Measurements from ENCODE around the gene ZDHHC7. TPM values are rescaled to one million over a fixed set of nuclear protein-coding genes. Genes with fewer than 3 reads are reported as not detected.

ZDHHC7 gene
- total RNA-seq, 2 experiments from 2014 or later = 31.2 to 33.0 TPM

DNA sequence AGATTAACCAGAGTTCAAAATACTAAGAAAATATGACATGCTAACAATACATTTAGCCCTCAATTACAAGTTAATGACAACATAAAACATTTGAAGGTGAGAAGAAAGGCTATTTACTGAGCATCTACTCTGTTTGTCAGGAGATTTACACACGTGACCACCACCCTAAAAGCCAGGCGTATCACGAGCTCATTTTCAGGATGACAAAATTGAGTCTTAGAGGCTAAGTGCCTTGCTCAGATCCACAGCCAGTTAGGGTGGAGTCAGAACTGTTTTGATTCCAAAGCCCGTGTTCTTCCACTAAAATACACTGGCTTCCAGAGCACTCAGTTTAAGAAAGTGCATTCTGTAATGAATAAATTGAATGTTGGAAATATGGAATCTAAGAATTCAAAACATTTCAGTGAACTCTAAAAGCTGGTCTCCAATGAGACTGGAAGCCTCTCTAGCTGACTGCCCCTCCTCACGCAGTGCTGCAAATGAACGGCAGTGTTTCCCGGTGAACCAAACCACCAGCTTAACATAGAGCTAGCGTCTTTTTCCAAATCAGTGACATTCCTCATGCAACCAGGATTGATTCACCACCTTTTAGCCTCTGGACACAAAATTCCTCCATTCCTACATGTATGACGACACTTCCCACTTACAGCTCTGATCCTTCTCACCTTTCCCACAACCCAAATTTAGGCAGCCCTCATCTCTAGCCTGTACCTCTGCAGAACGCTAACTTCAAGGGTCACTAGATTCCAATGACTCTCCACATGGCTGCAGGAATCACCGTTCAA lies 5.9 kb downstream of the ZDHHC7 start:
- POLR2A ChIA-PET = no interaction called here
- CTCF ChIA-PET = interaction anchor here (0.6 to 1.9 kb wide), 2 partner anchors 34 to 420 kb away, joined by 3 to 5 read pairs; no protein-coding TSS in a partner anchor

DNA sequence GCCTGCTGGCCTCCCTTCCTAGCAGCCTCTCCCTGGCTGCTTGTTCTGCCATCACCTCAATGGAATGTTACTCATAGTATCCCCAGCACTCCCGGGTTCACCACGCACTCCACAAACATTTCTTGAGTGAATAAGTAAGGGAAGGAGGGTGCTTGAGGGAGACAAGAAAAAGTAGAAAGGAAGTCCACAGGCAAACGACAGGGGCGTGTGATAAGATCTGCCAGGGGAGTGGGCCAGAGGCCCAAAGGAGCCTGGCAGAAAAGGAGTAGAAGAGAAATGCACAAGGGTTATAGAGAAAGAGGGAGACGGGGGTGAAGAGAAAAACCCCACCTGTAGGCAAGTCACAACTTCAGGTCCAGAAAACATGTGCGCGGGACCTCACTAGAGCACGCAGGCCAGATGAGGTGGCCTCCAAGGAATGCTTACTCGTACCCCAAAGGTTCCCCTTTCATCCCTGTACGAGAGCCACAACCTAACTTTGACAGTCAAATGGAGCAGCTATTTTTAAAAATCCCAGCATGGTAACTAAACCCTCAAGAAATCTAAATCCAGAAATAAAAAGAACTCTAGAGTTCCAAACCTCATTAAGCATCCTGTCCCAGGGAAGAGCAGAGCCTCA lies 6.6 kb downstream of the ZDHHC7 start:
- ChIA-PET POLR2A (no interaction called here), CTCF (interaction anchor here (1.9 kb wide), 1 partner anchor 34 kb away, joined by 5 read pairs; no protein-coding TSS in a partner anchor)

DNA sequence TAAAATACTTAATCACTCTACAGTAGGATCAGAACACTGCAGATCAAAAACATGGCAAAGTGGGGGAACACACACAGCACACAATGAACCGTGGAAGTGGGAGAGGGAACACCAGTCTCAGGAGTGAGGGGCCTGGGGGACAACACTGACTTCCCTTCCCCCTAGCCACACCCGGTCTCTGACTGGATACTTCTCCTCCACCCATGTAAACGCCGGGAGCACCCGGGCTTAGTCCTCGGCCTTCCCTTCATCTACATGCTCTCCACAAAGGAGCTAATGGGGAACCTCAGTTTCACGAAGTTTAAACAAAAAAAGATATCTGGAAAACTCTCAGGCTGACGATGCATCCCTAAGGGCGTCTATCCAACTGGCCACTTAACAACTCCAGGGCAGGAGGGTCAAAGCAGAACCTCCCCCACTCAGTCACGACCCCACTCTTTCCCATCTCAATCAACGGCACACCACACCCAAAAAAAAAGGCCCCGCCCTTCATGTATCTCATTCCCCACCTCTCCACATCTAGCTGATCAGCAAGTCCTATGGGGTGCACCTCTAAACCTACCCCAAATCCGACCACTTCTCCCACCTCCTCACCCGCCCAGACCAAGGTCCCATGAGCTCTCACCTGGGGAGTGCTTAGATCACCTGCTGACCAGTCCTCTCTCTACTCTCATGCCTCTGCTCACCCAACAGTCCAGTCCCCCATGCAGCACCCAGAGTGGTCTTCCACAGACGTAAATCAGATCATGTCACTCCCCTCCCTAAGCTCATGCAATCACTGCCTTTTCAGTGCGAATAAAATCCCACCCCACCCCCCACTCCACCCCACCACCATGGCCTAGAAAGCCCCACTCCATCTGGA lies 7.4 kb downstream of the ZDHHC7 start:
- ChIA-PET POLR2A (no interaction called here), CTCF (interaction anchor here (1.9 kb wide), 1 partner anchor 33 kb away, joined by 5 read pairs; no protein-coding TSS in a partner anchor)

DNA sequence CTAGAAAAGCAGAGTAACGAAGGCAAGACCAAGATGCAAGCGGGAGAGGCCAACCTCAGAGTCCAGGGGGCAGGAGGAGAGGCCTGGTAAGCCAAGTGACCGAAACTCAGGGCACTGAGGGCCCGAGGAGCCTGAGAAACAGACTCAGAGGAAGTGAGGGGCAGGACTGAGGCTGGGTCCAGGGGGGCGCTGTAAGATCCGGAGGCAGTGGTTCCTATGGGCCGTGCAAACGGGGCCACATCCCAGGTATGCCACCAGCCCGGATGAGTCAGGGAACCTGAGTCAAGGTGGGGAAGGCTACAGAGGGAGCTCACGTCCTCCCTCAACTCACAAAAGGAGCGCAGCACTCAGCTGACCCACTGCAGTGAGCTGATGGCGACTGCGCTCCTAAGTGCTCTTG lies 8.3 kb downstream of the ZDHHC7 start:
- ChIA-PET CTCF (no interaction called here), POLR2A (no interaction called here)

DNA sequence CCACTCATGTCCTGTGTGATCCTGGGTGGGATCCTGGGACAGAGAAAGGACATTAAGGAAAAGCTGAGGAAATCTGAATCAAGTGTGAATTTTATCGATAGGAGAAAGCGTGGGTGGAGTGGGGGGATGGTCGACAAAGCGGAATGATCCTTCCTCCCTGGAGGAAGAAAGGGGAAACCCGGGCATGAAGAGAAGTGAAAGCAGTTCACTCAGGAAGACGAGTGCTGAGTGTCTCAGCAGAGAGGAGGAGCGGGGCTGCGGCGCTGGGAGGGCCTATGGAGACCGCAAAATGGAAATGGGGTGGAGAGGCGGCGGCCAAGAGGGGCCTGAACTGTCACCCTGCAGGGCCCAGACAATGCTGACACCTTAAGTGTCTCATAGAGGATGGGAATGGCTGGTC lies 8.7 kb downstream of the ZDHHC7 start:
- ChIA-PET CTCF (no interaction called here), POLR2A (no interaction called here)

DNA sequence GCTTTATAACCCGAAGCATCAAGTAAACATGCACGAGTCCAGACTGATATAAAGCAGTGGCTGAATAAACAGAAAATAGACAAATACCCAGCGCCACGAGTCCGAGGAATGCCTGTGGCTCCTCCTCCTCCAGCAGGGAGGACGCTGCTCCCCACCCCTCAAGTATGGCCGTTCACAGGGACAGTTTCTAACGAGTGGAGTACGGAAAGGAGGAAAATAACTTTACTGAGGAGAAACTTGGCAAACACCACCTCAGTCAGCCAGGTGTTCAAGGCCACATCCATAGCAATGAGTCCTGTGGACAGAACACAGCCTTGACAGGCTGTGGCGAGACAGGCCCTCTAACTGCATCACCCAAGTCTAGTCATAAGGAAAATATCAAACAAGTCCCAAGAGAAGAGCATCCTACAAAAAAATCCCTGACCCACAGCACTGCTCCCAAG lies 9.2 kb downstream of the ZDHHC7 start:
- ChIA-PET CTCF (no interaction called here), POLR2A (no interaction called here)

DNA sequence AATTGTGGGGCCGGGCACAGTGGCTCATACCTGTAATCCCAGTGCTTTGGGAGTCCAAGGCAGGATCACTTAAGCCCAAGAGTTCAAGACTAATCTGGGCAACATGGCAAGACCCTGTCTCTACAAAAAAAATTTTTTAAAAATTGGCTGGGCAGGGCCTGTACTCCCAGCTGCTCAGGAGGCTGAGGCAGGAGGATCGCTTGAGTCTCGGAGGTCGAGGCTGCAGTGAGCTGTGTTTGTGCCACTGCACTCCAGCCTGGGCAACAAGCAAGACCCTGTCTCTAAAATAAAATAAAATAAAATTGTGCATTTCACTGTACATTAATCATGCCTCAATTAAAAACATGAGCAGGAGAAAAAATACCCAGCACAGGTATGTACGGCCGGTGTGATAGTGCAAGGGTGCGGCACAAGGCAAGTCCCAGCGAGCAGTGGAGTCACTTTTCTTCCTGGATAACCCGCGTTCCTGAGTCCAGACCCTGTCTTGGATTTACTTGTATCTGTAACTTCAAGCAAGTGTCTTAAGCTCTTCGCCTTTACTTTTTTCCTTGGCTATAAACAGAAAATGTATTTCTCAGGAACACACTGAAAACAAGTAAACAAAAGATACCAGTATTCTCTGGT lies 11.4 kb downstream of the ZDHHC7 start:
- POLR2A ChIA-PET = no interaction called here

DNA sequence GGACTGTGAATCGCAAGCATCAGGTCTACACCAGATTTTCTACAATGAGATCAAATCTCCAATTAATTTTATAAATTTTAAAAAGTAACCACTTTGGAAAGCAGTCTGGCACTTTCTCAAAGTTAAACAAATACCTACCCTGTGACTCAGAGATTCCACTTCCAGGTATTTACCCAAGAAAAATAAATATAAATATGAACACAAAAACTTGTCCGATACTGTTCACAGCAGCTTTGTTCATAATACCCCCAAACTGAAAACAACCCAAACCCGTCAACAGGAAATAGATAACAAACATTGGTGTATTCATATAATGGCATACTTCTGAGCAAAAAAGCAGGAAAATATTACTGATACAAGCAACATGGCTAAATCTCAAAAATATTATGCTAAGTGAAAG lies 12.1 kb downstream of the ZDHHC7 start:
- POLR2A ChIA-PET = no interaction called here
- CTCF ChIA-PET = no interaction called here

More for the DNA sequence above, 11.4 kb downstream of the ZDHHC7 start:
- CTCF ChIA-PET = no interaction called here

DNA sequence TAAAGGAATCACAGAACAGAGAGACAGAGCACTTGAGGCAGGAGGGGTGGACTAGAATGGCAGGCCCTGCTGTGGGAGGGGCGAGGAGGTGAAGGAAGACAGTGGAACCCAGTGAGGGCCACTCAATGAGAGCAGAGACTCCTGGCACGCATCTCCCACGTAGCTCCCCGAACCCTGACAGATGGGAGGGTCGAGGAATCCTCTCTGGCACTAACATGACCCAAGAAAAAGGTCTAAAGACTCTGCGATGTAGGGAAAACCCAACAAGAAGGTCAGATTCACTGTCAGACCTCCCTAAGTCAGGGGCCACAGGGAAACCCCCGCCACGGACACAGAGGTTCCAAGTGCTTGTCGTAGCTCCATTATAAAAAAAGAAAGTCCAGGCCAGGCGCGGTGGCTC lies 15.0 kb downstream of the ZDHHC7 start:
- POLR2A ChIA-PET = no interaction called here
- CTCF ChIA-PET = interaction anchor here (0.7 to 1.1 kb wide), 2 partner anchors 13 to 105 kb away, joined by 3 to 4 read pairs; no protein-coding TSS in a partner anchor

DNA sequence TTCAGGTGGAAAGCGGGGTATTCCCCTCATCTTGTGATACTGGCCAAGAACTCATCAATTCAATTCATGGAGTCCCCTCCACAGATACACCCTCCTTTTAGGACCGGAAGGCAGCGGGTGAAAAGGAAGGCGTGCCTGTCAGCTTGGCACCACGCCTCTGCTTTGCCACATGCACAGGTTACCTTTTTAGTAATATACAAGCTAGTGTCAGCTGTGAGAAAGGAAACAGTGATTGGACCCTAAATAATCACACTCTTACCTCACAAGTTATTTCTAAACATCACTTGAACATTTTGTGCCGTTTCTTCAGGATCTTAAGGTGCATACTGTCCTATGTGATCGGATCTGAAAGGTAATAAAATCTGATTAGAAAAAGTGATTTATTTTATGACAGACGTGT lies 15.7 kb downstream of the ZDHHC7 start:
- ChIA-PET CTCF (no interaction called here), POLR2A (no interaction called here)

DNA sequence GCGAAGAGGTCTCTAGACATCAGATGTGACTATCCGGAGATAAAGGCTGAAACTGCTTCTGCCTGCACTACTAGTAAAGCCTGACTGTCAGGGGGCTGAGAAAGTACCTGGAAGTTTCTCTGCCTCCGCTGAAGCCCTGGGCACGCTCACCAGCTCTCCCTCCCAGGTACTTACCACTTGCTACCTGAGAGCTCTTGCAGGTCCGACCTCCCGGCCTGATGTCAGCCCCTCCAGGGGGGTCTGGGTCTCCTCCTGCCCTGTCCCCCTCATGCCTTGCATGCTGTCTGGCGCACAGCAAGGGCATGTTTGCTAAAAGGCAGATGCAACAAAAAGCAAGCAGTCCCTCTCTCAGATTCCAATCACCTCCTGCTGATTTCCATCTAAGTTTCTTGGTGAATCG lies 17.4 kb downstream of the ZDHHC7 start:
- ChIA-PET POLR2A (no interaction called here), CTCF (interaction anchor here (0.5 to 0.6 kb wide), 2 partner anchors 8 to 241 kb away, joined by 3 read pairs; no protein-coding TSS in a partner anchor)

DNA sequence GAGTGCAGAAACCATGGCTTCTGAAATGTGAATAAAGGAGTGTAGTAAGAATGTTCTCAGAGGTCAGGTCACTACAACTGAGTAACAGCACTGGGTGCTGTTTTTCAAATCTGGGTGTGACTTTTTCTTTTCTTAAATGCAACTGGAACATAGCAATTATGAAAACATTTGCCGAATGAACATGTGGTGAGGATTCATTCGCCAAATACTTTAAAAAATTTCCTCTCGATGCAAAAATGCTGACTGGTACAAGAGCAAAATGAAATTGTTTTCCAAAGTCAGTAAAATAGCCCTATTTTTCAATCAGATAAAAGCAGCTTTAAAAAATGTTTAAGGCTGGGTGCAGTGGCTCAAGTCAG lies 18.6 kb downstream of the ZDHHC7 start:
- POLR2A ChIA-PET = no interaction called here
- CTCF ChIA-PET = no interaction called here

DNA sequence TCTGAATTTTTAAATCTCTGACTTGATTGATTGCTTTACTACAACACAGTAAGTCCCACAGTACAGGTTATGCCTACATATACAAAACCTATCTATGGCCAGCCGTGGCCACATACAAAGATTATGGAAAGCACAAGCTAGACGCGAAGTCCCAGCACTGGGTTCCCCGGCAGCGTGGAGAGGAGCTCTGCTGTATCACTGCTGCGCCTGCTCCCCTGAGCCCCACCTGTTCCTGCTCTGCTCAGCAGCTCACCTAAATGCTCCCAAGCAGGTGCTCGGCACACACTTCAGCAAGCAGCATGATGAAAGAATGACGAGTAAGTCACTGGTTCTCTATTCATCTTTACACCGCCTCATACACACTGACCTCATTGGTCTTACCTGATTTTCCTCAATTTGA lies 20.6 kb downstream of the ZDHHC7 start:
- CTCF ChIA-PET = no interaction called here
- POLR2A ChIA-PET = no interaction called here

DNA sequence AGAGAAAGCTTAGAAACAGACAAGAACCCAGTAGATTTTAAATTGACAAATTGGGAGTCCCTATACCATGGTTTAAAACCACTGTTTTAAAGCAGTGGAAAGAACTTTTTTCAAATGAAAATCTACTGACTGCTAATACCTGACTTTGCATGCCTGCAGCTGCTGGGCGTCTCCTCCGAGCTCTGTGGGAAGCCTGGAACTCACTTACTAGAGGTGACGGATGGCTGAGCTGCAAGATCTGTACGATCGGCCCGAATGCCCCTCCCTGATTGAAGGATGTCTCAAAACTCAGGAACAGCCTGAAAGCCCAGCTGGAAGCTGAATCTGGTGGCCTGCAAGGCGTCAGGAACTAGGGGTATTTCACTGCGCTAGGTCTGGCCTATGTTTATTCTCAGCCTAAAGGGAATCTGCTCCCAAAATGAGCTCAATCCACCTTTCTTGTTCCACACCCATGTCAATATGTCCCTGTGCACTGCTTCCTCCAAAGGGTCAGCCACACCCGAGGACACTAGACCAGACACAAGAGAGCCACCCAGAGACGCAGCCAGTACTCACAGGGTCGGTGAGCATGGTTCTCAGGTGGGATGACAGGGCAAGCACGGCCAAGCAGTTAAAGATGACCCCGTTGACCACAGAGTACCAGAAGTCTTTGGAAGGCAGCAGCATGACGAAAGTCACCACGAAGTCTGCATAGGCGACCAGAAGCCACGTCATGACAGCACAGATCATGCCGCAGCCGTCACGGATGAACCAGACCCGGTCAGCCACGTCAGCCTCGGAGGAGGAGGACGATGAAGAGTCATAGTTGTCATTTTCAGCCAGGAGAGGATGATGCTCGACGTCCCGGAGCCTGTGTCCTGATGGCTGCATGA lies 21.4 kb downstream of the ZDHHC7 start:
- POLR2A ChIA-PET = interaction anchor here (0.6 kb wide), 1 partner anchor 35 kb away, joined by 5 read pairs; no protein-coding TSS in a partner anchor
- CTCF ChIA-PET = interaction anchor here (0.6 kb wide), 1 partner anchor 242 kb away, joined by 4 read pairs; no protein-coding TSS in a partner anchor

DNA sequence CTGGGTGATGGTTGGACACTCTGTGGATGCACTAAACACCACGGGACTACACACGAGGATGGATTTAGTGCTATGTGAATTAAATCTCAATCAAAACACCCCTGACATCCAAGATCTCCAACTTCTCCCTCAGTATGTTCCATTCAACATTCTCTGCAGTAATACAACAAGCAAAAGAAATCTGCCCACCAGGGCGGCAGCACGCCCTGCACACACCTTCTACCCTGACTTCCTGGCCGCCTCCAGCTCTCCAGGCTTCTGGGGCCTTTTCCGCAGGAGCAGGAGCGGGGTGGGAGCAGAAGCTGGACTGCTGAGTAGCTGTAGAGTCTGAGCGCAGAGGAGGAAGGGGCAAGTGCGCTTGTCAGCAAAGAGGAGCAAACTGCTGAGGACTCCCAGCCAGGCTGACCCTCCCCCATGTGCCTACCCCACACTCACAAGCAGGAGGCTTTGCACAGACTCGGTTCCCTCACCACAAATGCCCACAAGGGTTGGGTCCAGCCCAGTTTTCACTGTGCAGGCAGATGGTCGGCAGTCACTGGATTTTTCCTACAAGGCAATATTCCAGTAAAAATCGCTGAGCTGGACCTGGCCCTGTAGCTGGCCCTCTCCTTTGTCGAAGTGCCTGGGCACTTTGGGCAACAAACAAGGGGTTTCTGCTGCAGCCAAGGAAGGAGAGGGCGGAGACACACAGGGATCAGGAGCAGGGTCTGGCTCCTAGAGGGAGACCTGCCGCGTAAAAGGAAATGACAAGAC lies 22.8 kb downstream of the ZDHHC7 start:
- CTCF ChIA-PET = no interaction called here
- POLR2A ChIA-PET = no interaction called here

DNA sequence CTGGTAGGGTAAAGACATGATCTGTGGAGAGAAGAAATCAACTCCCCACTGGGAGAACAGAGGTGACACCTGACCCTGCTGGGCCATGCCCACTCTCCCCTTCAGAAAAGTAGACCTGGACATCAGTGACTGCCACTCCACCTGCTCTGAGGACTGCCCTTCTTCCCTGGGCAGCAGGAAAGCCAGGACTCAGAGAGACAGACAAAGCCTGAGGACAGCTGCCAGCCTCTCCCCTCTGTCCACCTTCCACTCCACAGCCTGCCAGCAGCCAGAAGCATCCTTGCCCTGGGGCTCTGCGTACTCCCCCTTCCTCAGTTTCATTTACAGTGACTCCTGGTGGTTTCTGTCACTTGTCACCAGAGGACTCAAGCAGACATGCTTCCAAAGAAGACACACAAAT lies 24.5 kb downstream of the ZDHHC7 start:
- CTCF ChIA-PET = no interaction called here
- POLR2A ChIA-PET = no interaction called here

DNA sequence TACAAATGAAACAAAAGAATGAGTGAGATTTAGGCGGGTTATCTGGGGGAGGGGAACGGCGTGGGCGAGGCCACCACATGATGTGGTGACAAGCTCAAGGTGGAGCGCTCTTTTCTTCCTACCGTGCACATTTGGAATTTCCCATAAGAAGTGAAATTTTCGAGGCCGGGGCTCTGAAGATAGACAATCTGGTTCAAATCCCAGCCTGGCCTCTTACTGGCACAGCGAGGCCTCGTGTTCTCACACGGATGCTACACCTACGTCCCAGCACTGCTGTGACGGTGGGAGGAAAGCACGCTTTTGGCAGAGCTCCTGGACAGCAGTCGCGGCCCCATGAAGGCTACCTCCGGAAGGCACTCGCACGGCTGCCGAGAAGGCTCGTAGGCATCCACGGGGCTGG lies 25.2 kb downstream of the ZDHHC7 start:
- ChIA-PET POLR2A (interaction anchor here (0.6 kb wide), 1 partner anchor 266 kb away, joined by 3 read pairs; no protein-coding TSS in a partner anchor), CTCF (interaction anchor here (0.7 kb wide), 1 partner anchor 8 kb away, joined by 3 read pairs; no protein-coding TSS in a partner anchor)

Data from activated CD8-positive, alpha-beta memory T cell treated with anti-CD3 and anti-CD28 coated beads for 36 hours (primary cell).